ENCODE measurements around the gene FABP3. TPM values are rescaled to one million over a fixed set of nuclear protein-coding genes. Genes with fewer than 3 reads are reported as not detected.
A peak's percentile ranks its signal among the peaks of the same experiment; 100 is the strongest.

The FABP3 gene
- total and polyA plus RNA-seq, 2 donors (not counting 3 experiments of a cell fraction or from before 2014, with no cell fraction given) = 0.84 to 2.6 TPM

DNA sequence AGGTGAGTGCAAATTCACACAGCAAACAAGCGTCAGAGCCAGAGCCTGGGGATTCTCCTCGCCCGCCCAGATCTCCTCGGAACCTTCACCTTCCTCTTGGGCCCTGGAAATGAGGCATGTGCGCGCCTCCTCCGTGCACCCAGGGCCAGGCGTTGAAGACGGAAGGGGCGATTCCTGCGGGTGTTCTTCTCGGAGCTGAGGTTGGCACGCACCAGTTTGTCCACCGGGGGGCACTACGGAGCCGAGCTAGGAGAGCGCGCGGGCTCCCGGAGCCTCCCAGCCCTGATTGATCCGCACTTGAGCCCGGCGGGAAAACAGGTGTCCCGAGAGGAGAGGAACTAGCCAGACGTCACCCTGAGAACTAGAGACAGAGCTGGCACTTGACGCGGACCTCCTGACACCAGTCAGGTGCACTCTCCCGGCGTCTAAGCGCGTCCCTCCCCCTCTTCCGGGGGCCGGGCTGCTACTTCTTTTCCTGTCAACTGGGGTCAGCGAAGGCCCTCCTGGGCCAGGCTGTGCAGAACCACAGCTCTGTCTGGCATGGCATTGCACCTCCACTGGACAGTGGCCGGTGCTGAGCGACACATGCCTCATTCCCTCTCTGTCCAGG lies 21.8 kb upstream of the FABP3 start:
- no TSS peak for BruUV-seq (replicated peaks)
- CTCF ChIA-PET = interaction anchor here (0.7 to 13.9 kb wide), 26 partner anchors 8 to 394 kb away, joined by 3 to 236 read pairs (median 4); partner anchors contain the start of genes FABP3, SERINC2, SNRNP40 and ZCCHC17
- FAIRE-seq (peak; percentile 91), DNase-seq (ENCODE audit: low read depth, low spot score) (peak; percentile 71)
- dilution Hi-C loops (cut with MboI; ENCODE audit: extremely low pct_ligation_motif_present, low sequenced_read_pairs) (no loop called here), intact Hi-C loops (cut with micrococcal nuclease) (loop anchor here (1.0 to 10.0 kb wide), 5 partner anchors 28 to 390 kb away; partner anchors contain the start of gene HCRTR1)
- H3K9me3 ChIP-seq (replicated peaks; ENCODE audit: control insufficient read depth, insufficient read depth, low read length) = no peaks in the 10 kb centered on the region
- H3K9ac ChIP-seq (replicated peaks; ENCODE audit: extremely low read depth, insufficient read depth, low read length) = no peak overlapping the region
- POLR2A ChIA-PET = no interaction called here
- no peak overlapping the region for H3K27ac ChIP-seq (ENCODE audit: insufficient read depth, low read depth, low read length)
- H3K27me3 ChIP-seq (ENCODE audit: control insufficient read depth in 2 of 2, insufficient read depth in 2 of 2, low read length in 2 of 2) = no peaks in the 10 kb centered on the region
- no peak overlapping the region for H3K4me3 ChIP-seq (replicated peaks in 1 of 3; ENCODE audit: insufficient read depth in 1 of 3, low read depth in 1 of 3, low read length in 3 of 3)
- H3K9me1 ChIP-seq (replicated peaks; ENCODE audit: control insufficient read depth, extremely low read depth, insufficient read depth, low read length) = no peaks in the 10 kb centered on the region
- H2AFZ ChIP-seq (ENCODE audit: low read depth, low read length) = peak overlapping the region; percentile 91
- H3K4me2 ChIP-seq (ENCODE audit: insufficient read depth, low read length) = peak overlapping the region; percentile 69
- no peaks in the 10 kb centered on the region for H3K36me3 ChIP-seq (ENCODE audit: control insufficient read depth in 2 of 2, extremely low read depth in 1 of 2, insufficient read depth in 2 of 2, low read length in 2 of 2)
- peaks cover 5% of the 10 kb centered on the region for H3K4me1 ChIP-seq (ENCODE audit: control insufficient read depth, extremely low read depth, insufficient read depth, low read length)
- no peaks in the 10 kb centered on the region for H3K79me2 ChIP-seq (ENCODE audit: control insufficient read depth, insufficient read depth, low read length)
- TF ChIP-seq, protein P1, sequence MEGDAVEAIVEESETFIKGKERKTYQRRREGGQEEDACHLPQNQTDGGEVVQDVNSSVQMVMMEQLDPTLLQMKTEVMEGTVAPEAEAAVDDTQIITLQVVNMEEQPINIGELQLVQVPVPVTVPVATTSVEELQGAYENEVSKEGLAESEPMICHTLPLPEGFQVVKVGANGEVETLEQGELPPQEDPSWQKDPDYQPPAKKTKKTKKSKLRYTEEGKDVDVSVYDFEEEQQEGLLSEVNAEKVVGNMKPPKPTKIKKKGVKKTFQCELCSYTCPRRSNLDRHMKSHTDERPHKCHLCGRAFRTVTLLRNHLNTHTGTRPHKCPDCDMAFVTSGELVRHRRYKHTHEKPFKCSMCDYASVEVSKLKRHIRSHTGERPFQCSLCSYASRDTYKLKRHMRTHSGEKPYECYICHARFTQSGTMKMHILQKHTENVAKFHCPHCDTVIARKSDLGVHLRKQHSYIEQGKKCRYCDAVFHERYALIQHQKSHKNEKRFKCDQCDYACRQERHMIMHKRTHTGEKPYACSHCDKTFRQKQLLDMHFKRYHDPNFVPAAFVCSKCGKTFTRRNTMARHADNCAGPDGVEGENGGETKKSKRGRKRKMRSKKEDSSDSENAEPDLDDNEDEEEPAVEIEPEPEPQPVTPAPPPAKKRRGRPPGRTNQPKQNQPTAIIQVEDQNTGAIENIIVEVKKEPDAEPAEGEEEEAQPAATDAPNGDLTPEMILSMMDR (IDR thresholded peaks at IDR 0.05; ENCODE audit: extremely low read depth in 1 of 2, insufficient read depth in 1 of 2, low read depth in 1 of 2, low read length in 2 of 2) = peak; percentile 90 to 96
- TF ChIP-seq, protein P2, sequence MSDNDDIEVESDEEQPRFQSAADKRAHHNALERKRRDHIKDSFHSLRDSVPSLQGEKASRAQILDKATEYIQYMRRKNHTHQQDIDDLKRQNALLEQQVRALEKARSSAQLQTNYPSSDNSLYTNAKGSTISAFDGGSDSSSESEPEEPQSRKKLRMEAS (IDR thresholded peaks at IDR 0.05; ENCODE audit: insufficient read depth, insufficient read length) = no peak
- no peak for TF ChIP-seq JUN (IDR thresholded peaks at IDR 0.05; ENCODE audit: borderline replicate concordance, insufficient read depth, insufficient read length, low read depth)
- H4K20me1 ChIP-seq (replicated peaks; ENCODE audit: control insufficient read depth, extremely low read depth, insufficient read depth, low read length) = no peaks in the 10 kb centered on the region

DNA sequence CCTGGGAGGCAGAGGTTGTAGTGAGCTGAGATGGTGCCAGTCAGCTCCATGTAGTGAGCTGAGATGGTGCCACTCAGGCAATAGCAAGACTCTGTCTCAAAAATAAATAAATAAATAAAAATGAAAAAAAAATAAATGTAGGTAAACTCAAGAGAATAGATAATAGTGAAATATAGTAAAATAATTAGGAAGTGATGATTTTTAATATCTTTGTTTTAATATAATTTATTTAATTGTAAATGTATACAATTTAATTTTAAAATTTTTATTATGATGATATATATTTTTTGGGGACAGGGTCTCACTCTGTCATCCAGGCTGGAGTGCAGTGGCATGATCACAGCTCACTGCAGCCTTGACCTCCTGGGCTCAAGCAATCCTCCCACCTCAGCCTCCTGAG lies 20.6 kb upstream of the FABP3 start:
- no peak overlapping the region for H3K27ac ChIP-seq (ENCODE audit: insufficient read depth, low read depth, low read length)
- no peak overlapping the region for H3K4me2 ChIP-seq (ENCODE audit: insufficient read depth, low read length)
- H3K4me1 ChIP-seq (ENCODE audit: control insufficient read depth, extremely low read depth, insufficient read depth, low read length) = peaks cover 5% of the 10 kb centered on the region
- H4K20me1 ChIP-seq (replicated peaks; ENCODE audit: control insufficient read depth, extremely low read depth, insufficient read depth, low read length) = no peaks in the 10 kb centered on the region
- no peaks in the 10 kb centered on the region for H3K27me3 ChIP-seq (ENCODE audit: control insufficient read depth in 2 of 2, insufficient read depth in 2 of 2, low read length in 2 of 2)
- H3K9me1 ChIP-seq (replicated peaks; ENCODE audit: control insufficient read depth, extremely low read depth, insufficient read depth, low read length) = no peaks in the 10 kb centered on the region
- no peaks in the 10 kb centered on the region for H3K79me2 ChIP-seq (ENCODE audit: control insufficient read depth, insufficient read depth, low read length)
- no peak overlapping the region for H3K4me3 ChIP-seq (replicated peaks in 1 of 3; ENCODE audit: insufficient read depth in 1 of 3, low read depth in 1 of 3, low read length in 3 of 3)
- H3K9me3 ChIP-seq (replicated peaks; ENCODE audit: control insufficient read depth, insufficient read depth, low read length) = no peaks in the 10 kb centered on the region
- ChIA-PET CTCF (interaction anchor here (1.0 to 13.9 kb wide), 6 partner anchors 10 to 155 kb away, joined by 3 to 236 read pairs (median 17); partner anchors contain the start of genes FABP3 and SERINC2), POLR2A (no interaction called here)
- H3K36me3 ChIP-seq (ENCODE audit: control insufficient read depth in 2 of 2, extremely low read depth in 1 of 2, insufficient read depth in 2 of 2, low read length in 2 of 2) = no peaks in the 10 kb centered on the region
- DNase-seq (ENCODE audit: low read depth, low spot score) = no peak
- H3K9ac ChIP-seq (replicated peaks; ENCODE audit: extremely low read depth, insufficient read depth, low read length) = no peak overlapping the region
- TF ChIP-seq EZH2 (IDR thresholded peaks at IDR 0.05; ENCODE audit: borderline replicate concordance, low read depth, low read length, severe bottlenecking) (no peak), POLR2AphosphoS5 (IDR thresholded peaks at IDR 0.05; ENCODE audit: insufficient read depth, low read depth, low read length) (no peak), MYC (IDR thresholded peaks at IDR 0.05; ENCODE audit: low read depth, low read length) (no peak), JUN (IDR thresholded peaks at IDR 0.05; ENCODE audit: borderline replicate concordance, insufficient read depth, insufficient read length, low read depth) (no peak), POLR2A (IDR thresholded peaks at IDR 0.05; ENCODE audit: low read depth, low read length) (no peak), FOS (IDR thresholded peaks at IDR 0.05; ENCODE audit: borderline replicate concordance, insufficient read depth, low read length) (no peak), GATA2 (IDR thresholded peaks at IDR 0.05; ENCODE audit: insufficient read depth, insufficient read length, low read depth, low read length) (no peak)
- TF ChIP-seq, protein P1 (IDR thresholded peaks at IDR 0.05; ENCODE audit: extremely low read depth in 1 of 2, insufficient read depth in 1 of 2, low read depth in 1 of 2, low read length in 2 of 2) = no peak
- TF ChIP-seq, protein P2 (IDR thresholded peaks at IDR 0.05; ENCODE audit: insufficient read depth, insufficient read length) = no peak
- dilution Hi-C loops (cut with MboI; ENCODE audit: extremely low pct_ligation_motif_present, low sequenced_read_pairs) (no loop called here), intact Hi-C loops (cut with micrococcal nuclease) (loop anchor here (10.0 kb wide), 3 partner anchors 209 to 391 kb away; partner anchors contain the start of gene HCRTR1)
- FAIRE-seq = no peak
- no peak overlapping the region for H2AFZ ChIP-seq (ENCODE audit: low read depth, low read length)
- no TSS peak for BruUV-seq (replicated peaks)
